GM23338 (cell line): ENCODE results near the gene PTGIS. TPM values are rescaled to one million over a fixed set of nuclear protein-coding genes. Genes with fewer than 3 reads are reported as not detected.

ENCODE experiments used
- ATAC-seq: fragments of 200-7000 bp; cut with Tn5 transposase; 3 replicates; pipeline ENCODE4 v1.9.1; 2020
- DNase-seq: peaks from one replicate; pipeline ENCODE4 v3.0.0-alpha.2; 2015; ENCODE audit warnings: low spot score
- H2AFZ ChIP-seq: fragments of 200-600 bp; sonication (generic); 2 replicates; pipeline ENCODE4 v1.8.0; 2016; ENCODE audit warnings: antibody characterized with exemption, mild to moderate bottlenecking, moderate library complexity
- H3F3A ChIP-seq: fragments of 200-600 bp; sonication (generic); replicated peaks from 2 replicates; pipeline ENCODE4 v1.8.0; 2017; ENCODE audit warnings: antibody characterized with exemption, mixed run types, low read depth
- H3K27ac ChIP-seq: fragments of 200-600 bp; sonication (generic); 2 replicates; pipeline ENCODE4 v1.6.1; 2016; ENCODE audit warnings: low read depth
- H3K27me3 ChIP-seq: fragments of 200-600 bp; sonication (generic); 2 replicates; pipeline ENCODE4 v1.8.0; 2016; ENCODE audit warnings: mild to moderate bottlenecking, mixed run types, moderate library complexity; ENCODE audit not compliant: insufficient read depth
- H3K36me3 ChIP-seq: fragments of 200-600 bp; sonication (generic); 2 replicates; pipeline ENCODE4 v1.8.0; 2016; ENCODE audit warnings: mild to moderate bottlenecking; ENCODE audit not compliant: insufficient read depth
- H3K4me1 ChIP-seq: fragments of 200-600 bp; sonication (generic); 2 replicates; pipeline ENCODE4 v1.8.0; 2016; ENCODE audit warnings: mild to moderate bottlenecking, moderate library complexity; ENCODE audit not compliant: insufficient read depth
- H3K4me2 ChIP-seq: fragments of 200-600 bp; sonication (generic); 2 replicates; pipeline ENCODE4 v1.7.1; 2017; ENCODE audit warnings: mixed run types
- H3K4me3 ChIP-seq: fragments of 200-600 bp; sonication (generic); 2 replicates; pipeline ENCODE4 v1.6.1; 2016; ENCODE audit warnings: mixed run types
- H3K79me2 ChIP-seq: fragments of 200-600 bp; sonication (generic); replicated peaks from 2 replicates; pipeline ENCODE4 v1.8.0; 2017; ENCODE audit warnings: mild to moderate bottlenecking; ENCODE audit not compliant: insufficient read depth
- H3K9me2 ChIP-seq: fragments of 200-600 bp; sonication (generic); 2 replicates; pipeline ENCODE4 v1.8.0; 2017; ENCODE audit not compliant: insufficient read depth
- H4K20me1 ChIP-seq: fragments of 200-600 bp; sonication (generic); replicated peaks from 2 replicates; pipeline ENCODE4 v1.8.0; 2017; ENCODE audit warnings: mild to moderate bottlenecking; ENCODE audit not compliant: insufficient read depth
- H3K27ac Mint-ChIP-seq: 2 replicates; pipeline ENCODE4 v1.8.0; 2020; ENCODE audit warnings: inconsistent platforms, mild to moderate bottlenecking, moderate library complexity, mixed read lengths
- H3K27me3 Mint-ChIP-seq: 3 replicates; pipeline ENCODE4 v1.8.0; 2022; ENCODE audit warnings: low read depth, mild to moderate bottlenecking, moderate library complexity, mixed read lengths, inconsistent platforms; ENCODE audit not compliant: insufficient read depth, poor library complexity
- H3K36me3 Mint-ChIP-seq: 3 replicates; pipeline ENCODE4 v1.8.0; 2021; ENCODE audit warnings: low read depth, mild to moderate bottlenecking, inconsistent platforms, moderate library complexity, mixed read lengths
- H3K4me1 Mint-ChIP-seq: 3 replicates; pipeline ENCODE4 v1.8.0; 2020; ENCODE audit warnings: mild to moderate bottlenecking, inconsistent platforms, mixed read lengths
- H3K4me3 Mint-ChIP-seq: 3 replicates; pipeline ENCODE4 v1.8.0; 2021; ENCODE audit warnings: moderate library complexity, mild to moderate bottlenecking, inconsistent platforms, mixed read lengths
- H3K9me3 Mint-ChIP-seq: 3 replicates; pipeline ENCODE4 v1.8.0; 2020; ENCODE audit warnings: moderate library complexity, mild to moderate bottlenecking, inconsistent platforms, mixed read lengths
- CREB1 ChIP-seq: fragments of 250-450 bp; sonication (Bioruptor Pico); IDR thresholded peaks from 2 replicates; pipeline ENCODE4 v1.5.0; 2020; ENCODE audit warnings: low read depth, mild to moderate bottlenecking, moderate library complexity
- CTCF ChIP-seq, 2 experiments: fragments of 200-600 bp in 1 of 2; sonication (generic) in 1 of 2; conservative IDR thresholded peaks; 2 replicates each; pipeline versions ENCODE4 v1.5.1 to v1.6.1; 2016 to 2017; ENCODE audit warnings: antibody characterized with exemption in 2 of 2, low read depth in 2 of 2, mild to moderate bottlenecking in 2 of 2, moderate library complexity in 1 of 2
- EZH2 ChIP-seq: fragments of 200-600 bp; sonication (generic); IDR thresholded peaks from one replicate; pipeline ENCODE4 v1.8.0; 2017; ENCODE audit warnings: antibody characterized with exemption, mild to moderate bottlenecking, low read depth; ENCODE audit not compliant: unreplicated experiment
- EZH2phosphoT487 ChIP-seq: fragments of 200-600 bp; sonication (generic); IDR thresholded peaks from one replicate; pipeline ENCODE4 v1.8.1; 2018; ENCODE audit warnings: antibody characterized with exemption; ENCODE audit not compliant: unreplicated experiment
- JUNB ChIP-seq: IDR thresholded peaks from one replicate; pipeline ENCODE4 v1.6.1; 2016; ENCODE audit warnings: antibody characterized with exemption; ENCODE audit not compliant: unreplicated experiment
- NANOG ChIP-seq: IDR thresholded peaks from 2 replicates; pipeline ENCODE4 v1.6.1; 2016; ENCODE audit warnings: antibody characterized with exemption, borderline replicate concordance
- POLR2AphosphoS5 ChIP-seq: IDR thresholded peaks from 2 replicates; pipeline ENCODE4 v1.6.1; 2016; ENCODE audit warnings: antibody characterized with exemption, low read depth
- REST ChIP-seq: IDR thresholded peaks from one replicate; pipeline ENCODE4 v1.6.1; 2018; ENCODE audit warnings: antibody characterized with exemption; ENCODE audit not compliant: unreplicated experiment
- STAT1 ChIP-seq: IDR thresholded peaks from one replicate; pipeline ENCODE4 v1.6.1; 2016; ENCODE audit warnings: antibody characterized with exemption; ENCODE audit not compliant: unreplicated experiment
- ZNF114 ChIP-seq: fragments of 250-450 bp; sonication (Bioruptor Pico); IDR thresholded peaks from 2 replicates; pipeline ENCODE4 v1.5.0; 2020; ENCODE audit warnings: mild to moderate bottlenecking, moderate library complexity
- ZNF331 ChIP-seq: fragments of 250-450 bp; sonication (Bioruptor Pico); IDR thresholded peaks from 2 replicates; pipeline ENCODE4 v1.5.0; 2020; ENCODE audit warnings: low read depth, mild to moderate bottlenecking, moderate library complexity
- polyA plus RNA-seq: library from polyadenylated mRNA; unstranded; fragments of >200 nt; fragmentation: Nextera tagmentation; extraction: Ambion mirVana; gene quantifications from 2 replicates; pipeline ENCODE4 v1.2.1, GENCODE V29; 2016
- total RNA-seq: library from RNA; depleted of rRNA; stranded (reverse); fragments of >200 nt; shearing (Covaris generic); gene quantifications from 2 replicates; pipeline ENCODE4 v1.2.3, GENCODE V29; 2014
- TF ChIP-seq, protein P1 (sequence below): IDR thresholded peaks from 2 replicates; pipeline ENCODE4 v1.6.1; 2016; ENCODE audit warnings: antibody characterized with exemption

Gene PTGIS
- total and polyA plus RNA-seq, 2 experiments from 2014 or later, result 6.6 to 28.7 TPM

- TF ChIP-seq REST, result no peak
- TF ChIP-seq CTCF (conservative IDR thresholded peaks at IDR 0.05; ENCODE audit: low read depth in 2 of 2), result no peak
- TF ChIP-seq POLR2AphosphoS5, result no peak
- no peak for TF ChIP-seq CREB1 (CRISPR knock-in tag)
- TF ChIP-seq ZNF331 (CRISPR knock-in tag), result no peak
- TF ChIP-seq, protein P1, sequence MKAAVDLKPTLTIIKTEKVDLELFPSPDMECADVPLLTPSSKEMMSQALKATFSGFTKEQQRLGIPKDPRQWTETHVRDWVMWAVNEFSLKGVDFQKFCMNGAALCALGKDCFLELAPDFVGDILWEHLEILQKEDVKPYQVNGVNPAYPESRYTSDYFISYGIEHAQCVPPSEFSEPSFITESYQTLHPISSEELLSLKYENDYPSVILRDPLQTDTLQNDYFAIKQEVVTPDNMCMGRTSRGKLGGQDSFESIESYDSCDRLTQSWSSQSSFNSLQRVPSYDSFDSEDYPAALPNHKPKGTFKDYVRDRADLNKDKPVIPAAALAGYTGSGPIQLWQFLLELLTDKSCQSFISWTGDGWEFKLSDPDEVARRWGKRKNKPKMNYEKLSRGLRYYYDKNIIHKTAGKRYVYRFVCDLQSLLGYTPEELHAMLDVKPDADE, result no peak
- TF ChIP-seq ZNF114 (CRISPR knock-in tag), result no peak
- TF ChIP-seq NANOG, result no peak
These were observed 27.1 kb downstream of the PTGIS start (continued) for GRCh38 chr20:49540687-49541435.

- Mint-ChIP-seq H3K27me3 (peaks cover 7% of the 10 kb centered on the region), H3K9me3 (no peaks in the 10 kb centered on the region), H3K4me3 (no peak overlapping the region), H3K36me3 (peaks cover 58% of the 10 kb centered on the region), H3K4me1 (no peaks in the 10 kb centered on the region; the same call in 2 of the 3 replicates), H3K27ac (0 out of 2 replicates have a peak overlapping the region, but pooled peaks have one; percentile 31)
- Histone ChIP-seq H3K9me2 (no peaks in the 10 kb centered on the region), H2AFZ (no peak overlapping the region), H3K4me1 (no peaks in the 10 kb centered on the region), H3K79me2 (no peaks in the 10 kb centered on the region), H3K27me3 (no peaks in the 10 kb centered on the region), H3K36me3 (peaks cover 2% of the 10 kb centered on the region; the same call in 1 of the 2 replicates), H3K4me2 (no peak overlapping the region), H4K20me1 (no peaks in the 10 kb centered on the region), H3K4me3 (no peak overlapping the region), H3K27ac (no peak overlapping the region), H3F3A (no peaks in the 10 kb centered on the region)
- DNase-seq, result no peak
- no peak for ATAC-seq
- TF ChIP-seq CTCF (conservative IDR thresholded peaks at IDR 0.05; ENCODE audit: low read depth in 2 of 2) (no peak), JUNB (no peak), NANOG (no peak), EZH2 (no peak), ZNF331 (CRISPR knock-in tag) (no peak), EZH2phosphoT487 (no peak), STAT1 (no peak), POLR2AphosphoS5 (no peak)
- TF ChIP-seq, protein P1, result no peak
These were observed 27.7 kb downstream of the PTGIS start for GRCh38 chr20:49540232-49540620.
